ENCODE measurements around the gene C4orf33. TPM values are rescaled to one million over a fixed set of nuclear protein-coding genes. Genes with fewer than 3 reads are reported as not detected.

C4orf33 gene
- total RNA-seq, 1 donor from 2014 or later: 12.2 TPM

GRCh38 chr4:129077326-129077725, 18.6 kb upstream of the C4orf33 start:
- H3K4me3 Mint-ChIP-seq: no peak overlapping the region
- peaks cover 71% of the 10 kb centered on the region for H3K36me3 Mint-ChIP-seq
- no peak overlapping the region for H3K27ac Mint-ChIP-seq
- TF ChIP-seq CTCF (IDR thresholded peaks at IDR 0.05; ENCODE audit: unreplicated experiment): no peak
- no peaks in the 10 kb centered on the region for H3K4me1 Mint-ChIP-seq
- peaks cover 58% of the 10 kb centered on the region for H3K9me3 Mint-ChIP-seq
- H3K27me3 Mint-ChIP-seq (ENCODE audit: low read depth): no peaks in the 10 kb centered on the region
- DNase-seq (ENCODE audit: low spot score in 2 of 2, unreplicated experiment in 2 of 2): no peak

- no peaks in the 10 kb centered on the region for H3K27me3 Mint-ChIP-seq (ENCODE audit: low read depth)
- no peak for TF ChIP-seq CTCF (IDR thresholded peaks at IDR 0.05; ENCODE audit: unreplicated experiment)
- H3K36me3 Mint-ChIP-seq: peaks cover 63% of the 10 kb centered on the region
- H3K4me3 Mint-ChIP-seq: no peak overlapping the region
- no peak for DNase-seq (ENCODE audit: low spot score in 2 of 2, unreplicated experiment in 2 of 2)
- peaks cover 57% of the 10 kb centered on the region for H3K9me3 Mint-ChIP-seq
- H3K27ac Mint-ChIP-seq: no peak overlapping the region
- H3K4me1 Mint-ChIP-seq: no peaks in the 10 kb centered on the region
These were observed 15.8 kb upstream of the C4orf33 start for GRCh38 chr4:129080129-129080528.

- H3K27ac Mint-ChIP-seq: no peak overlapping the region
- peaks cover 56% of the 10 kb centered on the region for H3K36me3 Mint-ChIP-seq
- no peak for TF ChIP-seq CTCF (IDR thresholded peaks at IDR 0.05; ENCODE audit: unreplicated experiment)
- no peaks in the 10 kb centered on the region for H3K4me1 Mint-ChIP-seq
- peaks cover 52% of the 10 kb centered on the region for H3K9me3 Mint-ChIP-seq
- no peaks in the 10 kb centered on the region for H3K27me3 Mint-ChIP-seq (ENCODE audit: low read depth)
- H3K4me3 Mint-ChIP-seq: no peak overlapping the region
- DNase-seq (ENCODE audit: low spot score in 2 of 2, unreplicated experiment in 2 of 2): no peak
These were observed 13.7 kb upstream of the C4orf33 start for GRCh38 chr4:129082302-129082701.

GRCh38 chr4:129085472-129085871, 10.5 kb upstream of the C4orf33 start:
- no peak overlapping the region for H3K27ac Mint-ChIP-seq
- DNase-seq (ENCODE audit: low spot score in 2 of 2, unreplicated experiment in 2 of 2): no peak
- H3K4me1 Mint-ChIP-seq: no peaks in the 10 kb centered on the region
- H3K36me3 Mint-ChIP-seq: peaks cover 32% of the 10 kb centered on the region
- peaks cover 38% of the 10 kb centered on the region for H3K9me3 Mint-ChIP-seq
- no peak overlapping the region for H3K4me3 Mint-ChIP-seq
- H3K27me3 Mint-ChIP-seq (ENCODE audit: low read depth): no peaks in the 10 kb centered on the region
- TF ChIP-seq CTCF (IDR thresholded peaks at IDR 0.05; ENCODE audit: unreplicated experiment): no peak

- H3K27ac Mint-ChIP-seq: no peak overlapping the region
- H3K27me3 Mint-ChIP-seq (ENCODE audit: low read depth): no peaks in the 10 kb centered on the region
- H3K36me3 Mint-ChIP-seq: peaks cover 16% of the 10 kb centered on the region
These were observed 8.4 kb upstream of the C4orf33 start for GRCh38 chr4:129087516-129087915.

More at GRCh38 chr4:129087516-129087915, 8.4 kb upstream of the C4orf33 start:
- peaks cover 24% of the 10 kb centered on the region for H3K9me3 Mint-ChIP-seq
- no peak for DNase-seq (ENCODE audit: low spot score in 2 of 2, unreplicated experiment in 2 of 2)
- H3K4me1 Mint-ChIP-seq: no peaks in the 10 kb centered on the region
- H3K4me3 Mint-ChIP-seq: no peak overlapping the region
- TF ChIP-seq CTCF (IDR thresholded peaks at IDR 0.05; ENCODE audit: unreplicated experiment): no peak
